ENCODE data around the gene SMC3.

DNA sequence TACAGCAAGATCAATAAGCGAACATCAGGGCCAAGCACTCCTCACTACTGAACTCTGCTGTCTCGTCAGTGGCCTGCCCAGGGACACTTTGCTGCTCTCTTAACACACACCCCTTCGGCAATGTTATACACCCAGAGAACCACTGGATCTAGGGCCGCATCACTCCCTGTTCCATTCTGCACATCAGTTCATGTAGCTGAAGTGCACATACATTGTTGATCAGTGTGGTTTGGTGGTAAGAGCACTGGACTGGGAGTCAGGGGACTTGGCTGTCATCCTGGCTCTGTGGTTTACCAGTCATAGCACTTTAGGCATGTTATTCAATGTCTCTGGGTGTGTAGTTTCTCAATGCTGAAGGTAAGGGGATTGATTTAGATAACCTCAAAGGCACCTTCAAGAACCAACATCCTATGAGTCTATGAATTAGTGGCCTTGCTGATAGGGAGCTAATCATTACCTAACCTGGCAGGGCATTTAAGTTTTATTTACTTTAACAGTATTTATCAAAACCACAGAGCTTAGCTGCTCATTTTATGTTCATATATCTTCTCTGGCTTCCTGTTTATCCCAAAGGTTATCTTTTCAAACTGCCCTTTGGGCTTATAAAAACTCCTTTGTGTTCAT is 45.0 kb upstream of the SMC3 start:
- TF ChIP-seq, protein P1, sequence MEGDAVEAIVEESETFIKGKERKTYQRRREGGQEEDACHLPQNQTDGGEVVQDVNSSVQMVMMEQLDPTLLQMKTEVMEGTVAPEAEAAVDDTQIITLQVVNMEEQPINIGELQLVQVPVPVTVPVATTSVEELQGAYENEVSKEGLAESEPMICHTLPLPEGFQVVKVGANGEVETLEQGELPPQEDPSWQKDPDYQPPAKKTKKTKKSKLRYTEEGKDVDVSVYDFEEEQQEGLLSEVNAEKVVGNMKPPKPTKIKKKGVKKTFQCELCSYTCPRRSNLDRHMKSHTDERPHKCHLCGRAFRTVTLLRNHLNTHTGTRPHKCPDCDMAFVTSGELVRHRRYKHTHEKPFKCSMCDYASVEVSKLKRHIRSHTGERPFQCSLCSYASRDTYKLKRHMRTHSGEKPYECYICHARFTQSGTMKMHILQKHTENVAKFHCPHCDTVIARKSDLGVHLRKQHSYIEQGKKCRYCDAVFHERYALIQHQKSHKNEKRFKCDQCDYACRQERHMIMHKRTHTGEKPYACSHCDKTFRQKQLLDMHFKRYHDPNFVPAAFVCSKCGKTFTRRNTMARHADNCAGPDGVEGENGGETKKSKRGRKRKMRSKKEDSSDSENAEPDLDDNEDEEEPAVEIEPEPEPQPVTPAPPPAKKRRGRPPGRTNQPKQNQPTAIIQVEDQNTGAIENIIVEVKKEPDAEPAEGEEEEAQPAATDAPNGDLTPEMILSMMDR (CRISPR knock-in tag; IDR thresholded peaks at IDR 0.05) = no peak
- TF ChIP-seq RAD21 (CRISPR knock-in tag; IDR thresholded peaks at IDR 0.05) (no peak), ZNF326 (CRISPR knock-in tag; IDR thresholded peaks at IDR 0.05; ENCODE audit: borderline replicate concordance) (no peak), POLR2AphosphoS5 (IDR thresholded peaks at IDR 0.05; ENCODE audit: low read depth, low read length) (no peak), FOXO4 (CRISPR knock-in tag; conservative IDR thresholded peaks at IDR 0.05) (no peak)
